ENCODE measurements around the gene PYCR2. TPM values are rescaled to one million over a fixed set of nuclear protein-coding genes. Genes with fewer than 3 reads are reported as not detected.
A peak's percentile ranks its signal among the peaks of the same experiment; 100 is the strongest.

Gene PYCR2
- total RNA-seq, 1 donor from 2014 or later, result 37.8 TPM

DNA sequence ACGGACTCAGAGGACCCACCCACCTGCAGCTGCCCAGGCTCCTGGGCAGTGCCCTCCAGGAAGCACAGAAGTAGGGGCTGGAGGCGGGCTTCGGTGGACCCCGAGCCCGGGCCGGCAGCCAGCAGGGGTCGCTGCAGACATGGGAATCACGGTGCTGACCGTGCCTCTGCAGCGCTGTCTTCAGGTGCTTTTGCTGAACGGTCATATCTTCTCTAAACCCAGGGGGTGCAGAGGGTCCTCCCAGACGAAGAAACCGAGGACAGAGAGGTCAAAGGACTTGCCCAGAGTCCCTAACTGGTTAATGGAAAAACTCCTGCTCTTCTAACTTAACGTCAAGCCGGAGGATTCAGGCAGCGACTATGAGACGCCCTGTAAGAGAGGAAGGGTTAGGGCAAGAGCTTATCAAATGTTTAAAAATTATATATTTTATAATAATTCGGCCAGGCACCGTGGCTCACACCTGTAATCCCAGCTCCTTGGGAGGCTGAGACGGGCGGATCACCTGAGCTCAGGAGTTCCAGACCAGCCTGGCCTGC is 38.5 kb upstream of the PYCR2 start:
- no peak overlapping the region for H3K4me3 ChIP-seq (ENCODE audit: low read depth, low read length)
- TF ChIP-seq, protein P1, sequence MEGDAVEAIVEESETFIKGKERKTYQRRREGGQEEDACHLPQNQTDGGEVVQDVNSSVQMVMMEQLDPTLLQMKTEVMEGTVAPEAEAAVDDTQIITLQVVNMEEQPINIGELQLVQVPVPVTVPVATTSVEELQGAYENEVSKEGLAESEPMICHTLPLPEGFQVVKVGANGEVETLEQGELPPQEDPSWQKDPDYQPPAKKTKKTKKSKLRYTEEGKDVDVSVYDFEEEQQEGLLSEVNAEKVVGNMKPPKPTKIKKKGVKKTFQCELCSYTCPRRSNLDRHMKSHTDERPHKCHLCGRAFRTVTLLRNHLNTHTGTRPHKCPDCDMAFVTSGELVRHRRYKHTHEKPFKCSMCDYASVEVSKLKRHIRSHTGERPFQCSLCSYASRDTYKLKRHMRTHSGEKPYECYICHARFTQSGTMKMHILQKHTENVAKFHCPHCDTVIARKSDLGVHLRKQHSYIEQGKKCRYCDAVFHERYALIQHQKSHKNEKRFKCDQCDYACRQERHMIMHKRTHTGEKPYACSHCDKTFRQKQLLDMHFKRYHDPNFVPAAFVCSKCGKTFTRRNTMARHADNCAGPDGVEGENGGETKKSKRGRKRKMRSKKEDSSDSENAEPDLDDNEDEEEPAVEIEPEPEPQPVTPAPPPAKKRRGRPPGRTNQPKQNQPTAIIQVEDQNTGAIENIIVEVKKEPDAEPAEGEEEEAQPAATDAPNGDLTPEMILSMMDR (conservative IDR thresholded peaks at IDR 0.05; ENCODE audit: low read depth, low read length), result peak; percentile 63
- no peak for DNase-seq (ENCODE audit: low read depth)

- H3K4me3 ChIP-seq (ENCODE audit: low read depth, low read length), result no peak overlapping the region
- TF ChIP-seq, protein P1 (conservative IDR thresholded peaks at IDR 0.05; ENCODE audit: low read depth, low read length), result no peak
- no peak for DNase-seq (ENCODE audit: low read depth)
Observed at GRCh38 chr1:225961659-225962439, 37.8 kb upstream of the PYCR2 start.

DNA sequence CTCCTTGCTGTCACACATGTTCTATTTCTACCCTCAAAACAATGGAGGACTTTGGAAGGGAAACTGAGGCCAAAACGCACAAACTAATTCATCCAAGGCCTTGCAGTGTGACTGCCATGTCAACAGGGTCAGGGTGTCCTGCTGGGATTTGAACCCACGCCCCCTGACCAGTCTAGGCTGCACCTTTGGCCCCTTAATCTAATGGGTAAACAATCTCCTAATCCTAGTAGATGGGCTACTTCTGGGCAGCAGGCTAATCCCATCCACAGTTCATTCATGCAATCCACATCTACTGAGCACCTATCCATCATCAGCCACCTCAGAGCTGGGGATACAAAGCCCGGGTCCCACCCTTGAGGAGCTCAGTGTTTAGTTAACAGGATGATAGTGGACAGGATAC is 34.0 kb upstream of the PYCR2 start:
- H3K4me3 ChIP-seq (ENCODE audit: low read depth, low read length), result no peak overlapping the region
- no peak for DNase-seq (ENCODE audit: low read depth)
- TF ChIP-seq, protein P1 (conservative IDR thresholded peaks at IDR 0.05; ENCODE audit: low read depth, low read length), result no peak

DNA sequence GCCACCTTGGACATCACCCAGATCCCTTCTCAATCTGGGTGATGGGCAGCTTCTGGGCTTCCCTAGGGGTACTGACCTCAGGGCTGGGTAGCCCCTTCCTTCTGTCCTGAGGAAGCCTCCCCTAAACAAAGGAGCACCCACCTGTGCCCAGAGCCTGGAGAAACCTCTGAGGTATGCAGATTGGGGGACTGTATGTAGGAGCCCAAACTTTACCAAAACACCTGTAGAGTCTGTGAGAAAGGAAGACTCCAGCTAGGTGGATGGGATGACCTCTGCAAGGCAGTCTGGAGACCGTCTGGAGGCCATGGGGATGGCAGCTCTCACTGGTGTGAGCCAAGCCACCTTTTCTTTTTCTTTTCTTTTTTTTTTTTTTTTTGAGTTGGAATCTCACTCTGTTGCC is 30.7 kb upstream of the PYCR2 start:
- TF ChIP-seq, protein P1 (conservative IDR thresholded peaks at IDR 0.05; ENCODE audit: low read depth, low read length), result no peak
- no peak overlapping the region for H3K4me3 ChIP-seq (ENCODE audit: low read depth, low read length)
- DNase-seq (ENCODE audit: low read depth), result no peak

- H3K4me3 ChIP-seq (ENCODE audit: low read depth, low read length), result no peak overlapping the region
- DNase-seq (ENCODE audit: low read depth), result no peak
- TF ChIP-seq, protein P1 (conservative IDR thresholded peaks at IDR 0.05; ENCODE audit: low read depth, low read length), result no peak
Observed at GRCh38 chr1:225953315-225953714, 29.3 kb upstream of the PYCR2 start.

- H3K4me3 ChIP-seq (ENCODE audit: low read depth, low read length), result no peak overlapping the region
- TF ChIP-seq, protein P1 (conservative IDR thresholded peaks at IDR 0.05; ENCODE audit: low read depth, low read length), result no peak
- no peak for DNase-seq (ENCODE audit: low read depth)
Observed at GRCh38 chr1:225950905-225951497, 27.0 kb upstream of the PYCR2 start.

All from epithelial cell of proximal tubule (primary cell).